ENCODE measurements around the gene CACNA1C. TPM values are rescaled to one million over a fixed set of nuclear protein-coding genes. Genes with fewer than 3 reads are reported as not detected.

Gene CACNA1C
- polyA plus RNA-seq, 1 of the 3 experiments (the other 2 are of a cell fraction): 1.5 TPM

GRCh38 chr12:2288875-2289274 is 236.1 kb downstream of the CACNA1C start (continued):
- TF ChIP-seq EZH2phosphoT487 (IDR thresholded peaks at IDR 0.05; ENCODE audit: borderline replicate concordance, low read depth) (no peak), USF1 (IDR thresholded peaks at IDR 0.05; ENCODE audit: borderline replicate concordance, low read depth) (no peak), GATA2 (CRISPR knock-in tag; IDR thresholded peaks at IDR 0.05) (no peak), MEF2A (IDR thresholded peaks at IDR 0.05; ENCODE audit: borderline replicate concordance, low read depth) (no peak), PBX3 (IDR thresholded peaks at IDR 0.05) (no peak), FOXM1 (IDR thresholded peaks at IDR 0.05; ENCODE audit: low read depth) (no peak)

- H3K4me2 ChIP-seq: no peak overlapping the region
- no peaks in the 10 kb centered on the region for H4K20me1 ChIP-seq (ENCODE audit: insufficient read depth)
- no peak for TF ChIP-seq GATA2 (CRISPR knock-in tag; IDR thresholded peaks at IDR 0.05)
- no peak for TF ChIP-seq SIN3A (IDR thresholded peaks at IDR 0.05; ENCODE audit: borderline replicate concordance, low read depth, low read length)
- TF ChIP-seq USF2 (IDR thresholded peaks at IDR 0.05; ENCODE audit: borderline replicate concordance, low read depth, low read length): no peak
- peak overlapping the region in 1 of 2 experiments; percentile 82; a peak in 2 of 4 replicates for H3K27ac ChIP-seq (ENCODE audit: low read depth in 2 of 2, low read length in 1 of 2)
- peaks cover under 1% of the 10 kb centered on the region for H3F3A ChIP-seq (replicated peaks; ENCODE audit: insufficient read depth)
- CTCF ChIA-PET: interaction anchor here (0.7 to 13.7 kb wide), 10 partner anchors 11 to 494 kb away, joined by 3 to 150 read pairs (median 4); partner anchors contain the start of gene CACNA1C
- no peak for DNase-seq
- no peaks in the 10 kb centered on the region for H3K36me3 ChIP-seq (replicated peaks in 1 of 2; ENCODE audit: control insufficient read depth in 1 of 2, insufficient read depth in 2 of 2, low read length in 1 of 2)
- WGBS (ENCODE audit: low lambda C conversion rate): 94% methylated on average over 10 of the region's 10 CpGs
- no peaks in the 10 kb centered on the region for H3K9me3 ChIP-seq
- H2AFZ ChIP-seq (ENCODE audit: low read depth): no peak overlapping the region
- POLR2A ChIA-PET: no interaction called here
- H3K9ac ChIP-seq: no peak overlapping the region
- H3K9me2 ChIP-seq: no peaks in the 10 kb centered on the region
- no peaks in the 10 kb centered on the region for H3K79me2 ChIP-seq (ENCODE audit: insufficient read depth)
- no peak overlapping the region for H3K4me3 ChIP-seq (ENCODE audit: low read depth in 2 of 2, low read length in 1 of 2)
- no peaks in the 10 kb centered on the region for H3K27me3 ChIP-seq (ENCODE audit: insufficient read depth)
- H3K4me1 ChIP-seq (ENCODE audit: control insufficient read depth in 1 of 2, insufficient read depth in 2 of 2, low read depth in 1 of 2, low read length in 1 of 2): peaks cover 28 to 75% of the 10 kb centered on the region in 2 experiments; a peak in 3 of 4 replicates
Measured at GRCh38 chr12:2289525-2289924, 236.7 kb downstream of the CACNA1C start.

- Histone ChIP-seq H3K9ac (no peak overlapping the region), H3K4me1 (ENCODE audit: control insufficient read depth in 1 of 2, insufficient read depth in 2 of 2, low read depth in 1 of 2, low read length in 1 of 2) (peaks cover 26 to 69% of the 10 kb centered on the region in 2 experiments; a peak in 3 of 4 replicates), H3K9me2 (no peaks in the 10 kb centered on the region), H3K27me3 (ENCODE audit: insufficient read depth) (no peaks in the 10 kb centered on the region), H2AFZ (ENCODE audit: low read depth) (no peak overlapping the region), H3K36me3 (replicated peaks in 1 of 2; ENCODE audit: control insufficient read depth in 1 of 2, insufficient read depth in 2 of 2, low read length in 1 of 2) (no peaks in the 10 kb centered on the region), H3K9me3 (no peaks in the 10 kb centered on the region), H3K4me3 (ENCODE audit: low read depth in 2 of 2, low read length in 1 of 2) (no peak overlapping the region), H4K20me1 (ENCODE audit: insufficient read depth) (no peaks in the 10 kb centered on the region), H3F3A (replicated peaks; ENCODE audit: insufficient read depth) (no peaks in the 10 kb centered on the region), H3K79me2 (ENCODE audit: insufficient read depth) (no peaks in the 10 kb centered on the region), H3K4me2 (no peak overlapping the region), H3K27ac (ENCODE audit: low read depth in 2 of 2, low read length in 1 of 2) (no peak overlapping the region; a peak in 1 of 4 replicates)
- ChIA-PET CTCF (interaction anchor here (0.9 to 13.7 kb wide), 9 partner anchors 11 to 293 kb away, joined by 3 to 150 read pairs (median 5); partner anchors contain the start of gene CACNA1C), POLR2A (no interaction called here)
- no peak for DNase-seq
- WGBS (ENCODE audit: low lambda C conversion rate): 72% methylated on average over 3 of the region's 4 CpGs
- TF ChIP-seq SMC3 (IDR thresholded peaks at IDR 0.05; ENCODE audit: low read depth, low read length): no peak
- no peak for TF ChIP-seq TEAD4 (IDR thresholded peaks at IDR 0.05; ENCODE audit: borderline replicate concordance, insufficient read depth)
- TF ChIP-seq EP300 (IDR thresholded peaks at IDR 0.05; ENCODE audit: borderline replicate concordance in 1 of 2, low read depth in 1 of 2, low read length in 1 of 2): no peak
- no peak for TF ChIP-seq FOXJ3 (CRISPR knock-in tag; IDR thresholded peaks at IDR 0.05)
- TF ChIP-seq REST (IDR thresholded peaks at IDR 0.05; ENCODE audit: low read depth, low read length): no peak
- TF ChIP-seq EZH2phosphoT487 (IDR thresholded peaks at IDR 0.05; ENCODE audit: borderline replicate concordance, low read depth): no peak
- no peak for TF ChIP-seq FOSL2 (IDR thresholded peaks at IDR 0.05; ENCODE audit: borderline replicate concordance, low read depth)
- TF ChIP-seq RCOR1 (IDR thresholded peaks at IDR 0.05; ENCODE audit: low read length): no peak
- TF ChIP-seq MEF2A (IDR thresholded peaks at IDR 0.05; ENCODE audit: borderline replicate concordance, low read depth): no peak
- TF ChIP-seq USF1 (IDR thresholded peaks at IDR 0.05; ENCODE audit: borderline replicate concordance, low read depth): no peak
- no peak for TF ChIP-seq MXI1 (IDR thresholded peaks at IDR 0.05; ENCODE audit: low read depth, low read length)
- no peak for TF ChIP-seq POLR2AphosphoS5 (IDR thresholded peaks at IDR 0.05; ENCODE audit: low read depth, low read length)
Measured at GRCh38 chr12:2290091-2290490, 237.3 kb downstream of the CACNA1C start.
